Measurements from ENCODE around the gene TRAPPC14. TPM values are rescaled to one million over a fixed set of nuclear protein-coding genes. Genes with fewer than 3 reads are reported as not detected.

The TRAPPC14 gene
- total and polyA plus RNA-seq, 8 donors = 10.7 to 33.3 (median 20.3) TPM

DNA sequence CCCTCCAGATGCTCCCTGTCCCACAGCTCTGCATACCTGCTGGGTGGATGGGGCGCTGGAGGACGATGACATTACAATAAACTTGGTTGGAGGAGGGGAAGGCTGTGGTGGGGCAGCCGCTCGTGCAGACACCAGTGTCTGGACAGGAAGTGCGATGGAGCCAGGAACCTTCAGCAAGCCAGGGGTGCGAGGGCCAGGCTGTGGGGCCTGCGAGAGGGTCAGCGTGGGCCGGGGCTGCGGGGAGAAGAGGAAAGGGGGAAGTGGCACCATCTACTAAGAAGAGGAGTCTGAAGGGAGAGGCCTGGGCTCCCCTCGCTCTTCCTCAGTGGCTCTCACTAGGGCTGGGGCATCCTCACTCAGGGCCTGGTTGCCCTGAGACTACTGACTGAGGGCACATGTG is 50.6 kb downstream of the TRAPPC14 start:
- Histone ChIP-seq H3K4me1 (peaks cover 0 to 5% (median 0%) of the 10 kb centered on the region in 4 donors), H3K9me3 (no peaks in the 10 kb centered on the region), H3K27ac (no peak overlapping the region), H3K4me3 (no peak overlapping the region), H3K27me3 (no peaks in the 10 kb centered on the region), H3K36me3 (peaks cover 70 to 100% (median 99%) of the 10 kb centered on the region in 4 donors)
- TF ChIP-seq POLR2A (IDR thresholded peaks at IDR 0.05) (no peak), EP300 (IDR thresholded peaks at IDR 0.05) (no peak), POLR2AphosphoS5 (IDR thresholded peaks at IDR 0.05) (no peak)
- TF ChIP-seq, protein P1, sequence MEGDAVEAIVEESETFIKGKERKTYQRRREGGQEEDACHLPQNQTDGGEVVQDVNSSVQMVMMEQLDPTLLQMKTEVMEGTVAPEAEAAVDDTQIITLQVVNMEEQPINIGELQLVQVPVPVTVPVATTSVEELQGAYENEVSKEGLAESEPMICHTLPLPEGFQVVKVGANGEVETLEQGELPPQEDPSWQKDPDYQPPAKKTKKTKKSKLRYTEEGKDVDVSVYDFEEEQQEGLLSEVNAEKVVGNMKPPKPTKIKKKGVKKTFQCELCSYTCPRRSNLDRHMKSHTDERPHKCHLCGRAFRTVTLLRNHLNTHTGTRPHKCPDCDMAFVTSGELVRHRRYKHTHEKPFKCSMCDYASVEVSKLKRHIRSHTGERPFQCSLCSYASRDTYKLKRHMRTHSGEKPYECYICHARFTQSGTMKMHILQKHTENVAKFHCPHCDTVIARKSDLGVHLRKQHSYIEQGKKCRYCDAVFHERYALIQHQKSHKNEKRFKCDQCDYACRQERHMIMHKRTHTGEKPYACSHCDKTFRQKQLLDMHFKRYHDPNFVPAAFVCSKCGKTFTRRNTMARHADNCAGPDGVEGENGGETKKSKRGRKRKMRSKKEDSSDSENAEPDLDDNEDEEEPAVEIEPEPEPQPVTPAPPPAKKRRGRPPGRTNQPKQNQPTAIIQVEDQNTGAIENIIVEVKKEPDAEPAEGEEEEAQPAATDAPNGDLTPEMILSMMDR (IDR thresholded peaks at IDR 0.05) = no peak
- no peak for DNase-seq
- intact Hi-C loops (cut with DNase I; ENCODE audit: low total_unique reads) = no loop called here
- WGBS, 5 donors = 68 to 88% (median 85%) methylated on average over 11 of the region's 11 CpGs

DNA sequence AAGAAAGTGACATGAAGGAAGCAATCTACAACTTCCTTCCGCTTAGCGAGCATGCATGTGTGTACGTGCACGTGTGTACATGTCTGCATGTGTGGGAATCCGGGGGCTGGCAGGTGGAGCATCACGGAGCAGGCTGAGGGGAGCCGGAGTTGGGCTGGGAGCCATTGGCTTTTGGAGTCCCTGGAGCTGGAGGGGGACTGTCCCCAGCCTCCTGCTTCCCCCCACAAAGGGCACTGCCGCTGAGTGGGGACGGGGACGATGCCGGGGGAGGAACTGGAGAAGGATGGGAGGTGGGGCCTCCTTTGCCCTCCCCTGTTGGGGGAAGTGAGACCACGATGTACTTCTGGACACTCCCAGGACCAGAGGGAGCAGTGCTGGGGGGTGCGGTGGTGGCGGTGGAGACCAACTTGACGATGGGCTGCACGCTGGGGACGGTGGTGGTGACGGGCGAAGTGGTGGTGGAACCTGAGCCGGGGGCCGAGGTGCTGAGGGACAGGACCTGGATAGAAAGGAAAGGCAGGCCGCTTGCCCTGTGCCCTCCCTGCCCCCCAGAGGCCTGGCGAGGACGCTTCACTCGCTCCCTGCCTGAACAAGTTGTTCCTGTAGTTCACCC is 51.3 kb downstream of the TRAPPC14 start:
- Histone ChIP-seq H3K27ac (no peak overlapping the region), H3K9me3 (no peaks in the 10 kb centered on the region), H3K4me3 (no peak overlapping the region), H3K27me3 (no peaks in the 10 kb centered on the region), H3K4me1 (peaks cover 5 to 12% (median 6%) of the 10 kb centered on the region in 4 donors), H3K36me3 (peaks cover 64 to 96% (median 92%) of the 10 kb centered on the region in 4 donors)
- TF ChIP-seq, protein P1 (IDR thresholded peaks at IDR 0.05) = no peak
- no peak for TF ChIP-seq POLR2AphosphoS5 (IDR thresholded peaks at IDR 0.05)
- no peak for TF ChIP-seq EP300 (IDR thresholded peaks at IDR 0.05)
- TF ChIP-seq POLR2A (IDR thresholded peaks at IDR 0.05) = no peak
- DNase-seq = no peak
- intact Hi-C loops (cut with DNase I; ENCODE audit: low total_unique reads) = no loop called here
- 82 to 89% (median 84%) methylated on average over 24 to 25 of the region's 25 CpGs for WGBS, 5 donors

DNA sequence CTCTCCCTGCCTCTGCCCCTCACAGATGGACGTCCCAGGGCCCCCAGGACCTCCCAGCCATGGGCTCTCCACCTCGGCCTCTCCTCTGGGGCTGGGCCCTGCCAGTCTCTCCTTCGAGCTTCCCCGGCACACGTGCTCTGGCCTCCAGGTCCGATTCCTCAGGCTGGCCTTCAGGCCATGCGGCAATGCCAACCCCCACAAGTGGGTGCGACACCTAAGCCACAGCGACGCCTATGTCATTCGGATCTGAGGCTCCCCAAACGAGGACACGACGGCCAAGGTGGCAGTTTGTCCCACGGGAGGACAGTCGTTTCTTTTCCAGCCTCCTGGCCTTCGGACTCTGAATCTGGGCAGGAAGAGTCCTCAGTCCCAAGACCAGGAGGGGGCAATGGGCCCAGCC is 51.9 kb downstream of the TRAPPC14 start:
- WGBS, 5 donors = 81 to 86% (median 83%) methylated on average over 17 of the region's 17 CpGs
- no peak overlapping the region for H3K4me3 ChIP-seq
- peaks cover 58 to 90% (median 86%) of the 10 kb centered on the region in 4 donors for H3K36me3 ChIP-seq
- intact Hi-C loops (cut with DNase I; ENCODE audit: low total_unique reads) = no loop called here
- no peaks in the 10 kb centered on the region for H3K27me3 ChIP-seq
- H3K9me3 ChIP-seq = no peaks in the 10 kb centered on the region
- peaks cover 6 to 14% (median 11%) of the 10 kb centered on the region in 4 donors for H3K4me1 ChIP-seq
- TF ChIP-seq EP300 (IDR thresholded peaks at IDR 0.05) (no peak), POLR2A (IDR thresholded peaks at IDR 0.05) (no peak), POLR2AphosphoS5 (IDR thresholded peaks at IDR 0.05) (no peak)
- TF ChIP-seq, protein P1 (IDR thresholded peaks at IDR 0.05) = no peak
- no peak for DNase-seq
- no peak overlapping the region for H3K27ac ChIP-seq

DNA sequence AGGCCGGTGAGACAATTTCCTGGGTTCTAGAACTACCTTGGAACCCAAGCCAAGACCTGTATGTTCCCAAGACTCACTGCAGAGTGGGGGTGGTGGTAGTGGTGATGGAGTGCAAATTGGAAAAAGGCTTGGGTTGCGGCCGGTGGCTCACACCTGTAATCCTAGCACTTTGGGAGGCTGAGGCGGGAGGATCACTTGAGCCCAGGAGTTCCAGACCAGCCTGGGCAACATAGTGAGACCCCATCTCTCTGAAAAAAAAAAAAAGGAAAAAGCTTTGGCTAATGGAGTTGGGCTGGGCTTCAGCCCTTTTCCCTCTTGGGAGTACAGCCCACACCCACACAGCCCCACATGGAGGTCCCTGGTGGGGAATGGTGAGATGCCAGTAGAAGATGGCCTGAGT is 53.0 kb downstream of the TRAPPC14 start:
- no peak overlapping the region for H3K27ac ChIP-seq
- TF ChIP-seq POLR2A (IDR thresholded peaks at IDR 0.05) (no peak), EP300 (IDR thresholded peaks at IDR 0.05) (no peak), POLR2AphosphoS5 (IDR thresholded peaks at IDR 0.05) (no peak)
- TF ChIP-seq, protein P1 (IDR thresholded peaks at IDR 0.05) = no peak
- no peaks in the 10 kb centered on the region for H3K27me3 ChIP-seq
- H3K36me3 ChIP-seq = peaks cover 53 to 79% (median 75%) of the 10 kb centered on the region in 4 donors
- 93 to 100% (median 96%) methylated on average over 4 of the region's 4 CpGs for WGBS, 5 donors
- H3K4me1 ChIP-seq = peaks cover 6 to 19% (median 14%) of the 10 kb centered on the region in 4 donors
- DNase-seq = no peak
- intact Hi-C loops (cut with DNase I; ENCODE audit: low total_unique reads) = no loop called here
- H3K4me3 ChIP-seq = no peak overlapping the region
- H3K9me3 ChIP-seq = no peaks in the 10 kb centered on the region

Other genes with a start within 250 kb of the TRAPPC14 start
- 10 to 100 TPM; 25.3 to 46.1 (median 40.3) TPM for gene TRIM4, start 239.2 kb downstream of the TRAPPC14 start, total RNA-seq
- 10 to 100 TPM; 12.6 to 21.8 (median 13.8) TPM for gene TRIM4, start 239.2 kb downstream of the TRAPPC14 start, polyA plus RNA-seq
- not detected for gene GJC3, start 229.1 kb downstream of the TRAPPC14 start, total RNA-seq
- gene GJC3, start 229.1 kb downstream of the TRAPPC14 start, polyA plus RNA-seq = under 1 TPM in 2 of 3 donors, not detected in 1; 0.15 to 0.75 TPM
- gene AZGP1, start 182.7 kb downstream of the TRAPPC14 start, total RNA-seq = 10 to 100 TPM in 2 of 5 donors, 1 to 10 TPM in 2, not detected in 1; 6.8 to 92.3 (median 32.7) TPM
- 100 to 1,000 TPM; 235 to 461 (median 422) TPM for gene AZGP1, start 182.7 kb downstream of the TRAPPC14 start, polyA plus RNA-seq
- 100 to 1,000 TPM in 1 of 5 donors, 10 to 100 TPM in 4; 49.0 to 153 (median 55.2) TPM for gene ZKSCAN1, start 143.1 kb downstream of the TRAPPC14 start, total RNA-seq
- 10 to 100 TPM in 2 of 3 donors, 1 to 10 TPM in 1; 9.5 to 13.6 (median 10.0) TPM for gene ZKSCAN1, start 143.1 kb downstream of the TRAPPC14 start, polyA plus RNA-seq
- gene ZSCAN21, start 108.9 kb downstream of the TRAPPC14 start, total RNA-seq = 10 to 100 TPM in 4 of 5 donors, 1 to 10 TPM in 1; 6.4 to 48.4 (median 14.6) TPM
- gene ZSCAN21, start 108.9 kb downstream of the TRAPPC14 start, polyA plus RNA-seq = 1 to 10 TPM; 5.4 to 7.0 (median 6.8) TPM
- gene ZNF3, start 77.0 kb downstream of the TRAPPC14 start, total RNA-seq = 10 to 100 TPM; 15.2 to 42.0 (median 37.8) TPM
- 10 to 100 TPM; 12.4 to 19.6 (median 13.5) TPM for gene ZNF3, start 77.0 kb downstream of the TRAPPC14 start, polyA plus RNA-seq
- 100 to 1,000 TPM in 1 of 5 donors, 10 to 100 TPM in 4; 34.2 to 197 (median 87.5) TPM for gene COPS6, start 69.8 kb downstream of the TRAPPC14 start, total RNA-seq
- 100 to 1,000 TPM in 2 of 3 donors, 10 to 100 TPM in 1; 90.0 to 125 (median 117) TPM for gene COPS6, start 69.8 kb downstream of the TRAPPC14 start, polyA plus RNA-seq
- 100 to 1,000 TPM in 1 of 5 donors, 10 to 100 TPM in 4; 41.3 to 104 (median 88.9) TPM for gene MCM7, start 57.3 kb downstream of the TRAPPC14 start, total RNA-seq
- 10 to 100 TPM; 39.6 to 54.5 (median 46.4) TPM for gene MCM7, start 57.3 kb downstream of the TRAPPC14 start, polyA plus RNA-seq
- 100 to 1,000 TPM in 1 of 5 donors, 10 to 100 TPM in 3, 1 to 10 TPM in 1; 8.4 to 103 (median 19.6) TPM for gene AP4M1, start 57.1 kb downstream of the TRAPPC14 start, total RNA-seq
- gene AP4M1, start 57.1 kb downstream of the TRAPPC14 start, polyA plus RNA-seq = 10 to 100 TPM; 14.7 to 24.3 (median 21.3) TPM
- gene TAF6, start 39.4 kb downstream of the TRAPPC14 start, total RNA-seq = 100 to 1,000 TPM in 1 of 5 donors, 10 to 100 TPM in 4; 15.4 to 106 (median 33.8) TPM
- 10 to 100 TPM; 22.0 to 29.8 (median 24.8) TPM for gene TAF6, start 39.4 kb downstream of the TRAPPC14 start, polyA plus RNA-seq
- gene CNPY4, start 39.1 kb downstream of the TRAPPC14 start, total RNA-seq = 10 to 100 TPM in 2 of 5 donors, 1 to 10 TPM in 1, under 1 TPM in 2; 0.45 to 10.6 (median 7.1) TPM
- 1 to 10 TPM; 5.7 to 6.3 (median 5.8) TPM for gene CNPY4, start 39.1 kb downstream of the TRAPPC14 start, polyA plus RNA-seq
- gene MBLAC1, start 31.8 kb downstream of the TRAPPC14 start, total RNA-seq = 1 to 10 TPM in 2 of 5 donors, not detected in 3; 1.3 to 6.1 TPM
- gene MBLAC1, start 31.8 kb downstream of the TRAPPC14 start, polyA plus RNA-seq = 1 to 10 TPM; 1.3 to 4.2 (median 1.7) TPM
- 100 to 1,000 TPM in 3 of 5 donors, 10 to 100 TPM in 2; 26.3 to 889 (median 159) TPM for gene LAMTOR4, start 9.8 kb downstream of the TRAPPC14 start, total RNA-seq
- gene LAMTOR4, start 9.8 kb downstream of the TRAPPC14 start, polyA plus RNA-seq = 100 to 1,000 TPM; 307 to 476 (median 334) TPM
- 1 to 10 TPM in 2 of 5 donors, not detected in 3; 1.5 to 1.6 TPM for gene GAL3ST4, start 9.9 kb upstream of the TRAPPC14 start, total RNA-seq
- 1 to 10 TPM; 1.7 to 2.4 (median 2.1) TPM for gene GAL3ST4, start 9.9 kb upstream of the TRAPPC14 start, polyA plus RNA-seq
- gene GPC2, start 18.7 kb upstream of the TRAPPC14 start, total RNA-seq = 1 to 10 TPM in 3 of 5 donors, under 1 TPM in 1, not detected in 1; 0.92 to 4.9 (median 2.6) TPM
- gene GPC2, start 18.7 kb upstream of the TRAPPC14 start, polyA plus RNA-seq = under 1 TPM in 2 of 3 donors, not detected in 1; 0.12 to 0.48 TPM
- under 1 TPM in 1 of 5 donors, not detected in 4; 0.92 TPM for gene STAG3, start 19.2 kb upstream of the TRAPPC14 start, total RNA-seq
- 1 to 10 TPM in 2 of 3 donors, under 1 TPM in 1; 0.50 to 8.8 (median 1.5) TPM for gene STAG3, start 19.2 kb upstream of the TRAPPC14 start, polyA plus RNA-seq
- gene PVRIG, start 61.2 kb upstream of the TRAPPC14 start, total RNA-seq = 1 to 10 TPM in 4 of 5 donors, not detected in 1; 1.1 to 3.8 (median 1.4) TPM
- 1 to 10 TPM in 1 of 3 donors, under 1 TPM in 2; 0.56 to 1.7 (median 0.95) TPM for gene PVRIG, start 61.2 kb upstream of the TRAPPC14 start, polyA plus RNA-seq
- gene SPDYE3, start 149.0 kb upstream of the TRAPPC14 start, total RNA-seq = not detected
- gene SPDYE3, start 149.0 kb upstream of the TRAPPC14 start, polyA plus RNA-seq = not detected
- 100 to 1,000 TPM in 2 of 5 donors, 10 to 100 TPM in 3; 18.5 to 141 (median 61.3) TPM for gene PILRB, start 199.4 kb upstream of the TRAPPC14 start, total RNA-seq
- 10 to 100 TPM; 16.8 to 82.3 (median 20.7) TPM for gene PILRB, start 199.4 kb upstream of the TRAPPC14 start, polyA plus RNA-seq
- 1 to 10 TPM in 2 of 5 donors, not detected in 3; 3.1 to 10.0 TPM for gene PILRA, start 214.8 kb upstream of the TRAPPC14 start, total RNA-seq
- gene PILRA, start 214.8 kb upstream of the TRAPPC14 start, polyA plus RNA-seq = 1 to 10 TPM; 1.4 to 3.1 (median 1.9) TPM

Measured in stomach (tissue), 9 donors.